ENCODE results near the gene NFKBIL1.

- no peak for TF ChIP-seq CTCF (IDR thresholded peaks at IDR 0.05)
- TF ChIP-seq POLR2A (IDR thresholded peaks at IDR 0.05): no peak
These were observed 34.2 kb downstream of the NFKBIL1 start for GRCh38 chr6:31581434-31582229.

Data from thyroid gland (tissue), 4 donors.